Activated T-cell treated with anti-CD3 and anti-CD28 coated beads for 1 hour (primary cell): ENCODE data around the gene CTDSPL.
"Not testable (repeated sequence)": the region's sequence is repeated elsewhere in the genome, so short reads cannot be mapped to it uniquely, and the experiment has no call there.

Source experiments
- DNase-seq: peaks from one replicate; pipeline ENCODE4 v3.0.0-alpha.2; 2020; ENCODE audit warnings: low read depth

CTDSPL gene, protein sequence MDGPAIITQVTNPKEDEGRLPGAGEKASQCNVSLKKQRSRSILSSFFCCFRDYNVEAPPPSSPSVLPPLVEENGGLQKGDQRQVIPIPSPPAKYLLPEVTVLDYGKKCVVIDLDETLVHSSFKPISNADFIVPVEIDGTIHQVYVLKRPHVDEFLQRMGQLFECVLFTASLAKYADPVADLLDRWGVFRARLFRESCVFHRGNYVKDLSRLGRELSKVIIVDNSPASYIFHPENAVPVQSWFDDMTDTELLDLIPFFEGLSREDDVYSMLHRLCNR

DNA sequence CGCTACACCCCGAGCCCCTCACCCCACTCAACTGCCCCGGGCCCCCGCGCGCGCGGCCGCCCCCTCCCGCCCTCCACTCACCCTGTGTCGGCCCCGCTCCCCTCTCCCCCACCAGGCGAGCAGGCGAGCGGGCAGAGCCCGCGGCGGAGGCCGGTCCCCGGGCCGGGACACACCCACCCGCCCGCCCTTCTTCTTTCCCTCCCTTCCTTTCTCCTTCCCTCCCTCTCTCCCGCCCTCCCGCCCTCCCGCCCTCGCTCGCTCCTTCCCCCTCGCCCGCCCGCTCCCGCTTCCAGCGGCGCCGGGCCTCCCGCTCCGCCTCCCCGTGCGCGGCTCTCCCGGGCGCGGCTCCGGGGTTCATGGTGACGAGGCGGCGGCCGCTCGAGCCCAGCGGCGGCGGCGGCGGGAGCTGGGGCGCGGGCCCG lies at the start of gene CTDSPL:
Gene CTDSPL (plus strand): TSS at position 261 of the 422 bp plus-strand sequence. CDS start 320 bp downstream, outside the sequence.
- DNase-seq, result no peak

DNA sequence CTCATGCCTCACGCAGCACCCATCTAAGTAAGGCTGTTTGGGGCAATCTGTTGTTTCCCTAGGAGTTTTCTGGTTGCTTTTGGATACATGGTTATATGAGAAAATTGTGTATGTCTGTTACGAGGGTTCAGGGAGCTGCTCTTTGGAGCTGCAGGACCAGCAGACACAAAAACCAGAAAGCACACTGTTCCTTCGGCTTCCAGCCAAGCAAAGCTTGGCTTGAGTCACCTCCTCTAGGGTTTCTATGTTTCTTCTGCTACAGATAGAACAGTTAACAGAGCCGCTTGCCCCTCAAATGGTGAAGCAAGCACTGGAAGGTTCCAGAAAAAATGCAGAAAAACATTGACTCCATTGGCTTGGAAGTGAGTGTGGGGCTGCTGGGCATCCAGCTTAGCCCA lies 49.2 kb upstream of the CTDSPL start:
- no peak for DNase-seq

DNA sequence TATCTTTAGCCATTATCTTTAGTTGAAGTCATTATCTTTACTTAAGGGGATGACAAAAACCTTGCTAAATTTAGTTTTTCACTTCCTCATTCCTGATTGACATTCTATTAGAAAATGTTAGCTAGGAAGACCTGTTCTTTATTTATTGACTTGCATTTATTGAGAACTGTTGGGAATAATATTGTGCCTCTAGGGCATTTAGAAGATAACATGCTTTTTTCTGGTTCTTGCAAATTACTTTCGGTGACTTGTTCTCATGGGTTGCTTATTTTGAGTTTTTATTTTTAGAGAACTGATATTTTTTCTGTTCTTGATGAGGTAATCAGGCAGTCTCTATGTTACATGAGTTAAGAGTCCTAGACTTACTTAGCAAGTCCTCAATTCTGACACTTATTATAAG lies 48.3 kb upstream of the CTDSPL start:
- no peak for DNase-seq

DNA sequence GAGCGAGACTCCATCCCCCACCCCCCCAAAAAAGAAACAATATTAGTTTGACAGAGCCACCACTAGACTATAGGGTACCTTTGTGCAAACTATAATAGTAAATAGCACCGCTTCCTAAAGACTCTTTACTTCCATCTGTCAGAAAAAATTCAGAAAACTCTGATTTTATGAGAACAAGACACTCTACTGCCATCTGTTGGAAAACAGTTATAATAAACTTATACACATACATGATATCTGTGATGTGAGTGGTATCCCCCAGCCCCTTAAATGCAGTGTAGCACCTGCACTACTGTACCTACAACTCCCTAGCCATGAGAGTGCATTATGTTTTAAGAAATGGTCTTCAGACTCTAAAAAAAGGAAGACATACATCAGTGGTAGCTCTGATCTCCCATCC lies 47.1 kb upstream of the CTDSPL start:
- DNase-seq, result no peak

DNA sequence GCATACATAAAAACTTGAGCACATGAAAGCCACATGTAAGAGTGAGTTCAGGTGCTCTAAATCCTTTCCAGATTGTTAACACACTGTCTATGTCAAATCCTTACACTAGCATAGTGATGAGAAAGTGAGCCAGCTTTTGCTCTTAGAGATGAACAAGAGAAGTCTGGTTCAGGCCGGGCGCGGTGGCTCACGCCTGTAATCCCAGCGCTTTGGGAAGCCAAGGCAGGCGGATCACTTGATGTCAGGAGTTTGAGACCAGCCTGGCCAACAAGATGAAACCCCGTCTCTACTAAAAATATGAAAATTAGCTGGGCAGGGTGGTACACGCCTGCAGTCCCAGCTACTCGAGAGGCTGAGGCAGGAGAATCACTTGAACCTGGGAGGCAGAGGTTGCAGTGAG lies 46.5 kb upstream of the CTDSPL start:
- DNase-seq, result not testable (repeated sequence)

DNA sequence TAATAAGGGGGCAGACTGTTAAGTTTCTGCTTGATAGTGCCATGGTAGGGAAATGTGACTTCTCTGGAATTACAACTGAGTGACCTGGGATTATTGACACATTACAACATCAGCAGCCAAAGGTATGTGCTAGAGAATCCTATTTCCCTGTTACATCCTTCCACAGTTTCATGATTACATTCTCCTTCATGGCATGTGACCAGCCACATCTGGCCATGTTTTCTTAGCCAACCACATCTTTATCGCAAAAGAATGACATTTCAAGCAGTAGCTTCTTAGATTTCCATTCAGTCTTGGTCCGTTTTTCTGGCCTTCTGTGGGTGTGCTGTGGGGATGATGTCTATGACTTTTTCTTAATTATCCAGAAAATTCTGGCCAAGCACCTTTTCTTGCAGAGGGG lies 45.4 kb upstream of the CTDSPL start:
- no peak for DNase-seq

DNA sequence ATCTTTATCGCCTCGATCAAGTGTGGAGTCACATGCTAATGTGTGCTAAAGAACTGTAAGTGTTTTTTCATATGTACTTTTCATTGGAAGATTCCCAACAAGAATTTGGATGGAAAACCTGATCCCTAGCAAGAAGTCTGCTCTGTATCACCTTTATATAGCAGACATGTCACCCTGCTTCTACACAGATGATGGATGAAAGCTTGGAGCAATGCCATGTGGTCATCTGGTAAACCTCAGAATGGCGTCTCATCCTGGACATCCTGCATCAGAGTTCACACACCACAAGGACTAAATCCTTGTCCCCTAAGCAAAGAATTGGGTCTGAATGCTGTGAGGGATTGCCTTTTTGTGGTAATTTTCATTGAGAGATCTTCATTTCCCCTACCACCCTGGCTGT lies 42.1 kb upstream of the CTDSPL start:
- no peak for DNase-seq

DNA sequence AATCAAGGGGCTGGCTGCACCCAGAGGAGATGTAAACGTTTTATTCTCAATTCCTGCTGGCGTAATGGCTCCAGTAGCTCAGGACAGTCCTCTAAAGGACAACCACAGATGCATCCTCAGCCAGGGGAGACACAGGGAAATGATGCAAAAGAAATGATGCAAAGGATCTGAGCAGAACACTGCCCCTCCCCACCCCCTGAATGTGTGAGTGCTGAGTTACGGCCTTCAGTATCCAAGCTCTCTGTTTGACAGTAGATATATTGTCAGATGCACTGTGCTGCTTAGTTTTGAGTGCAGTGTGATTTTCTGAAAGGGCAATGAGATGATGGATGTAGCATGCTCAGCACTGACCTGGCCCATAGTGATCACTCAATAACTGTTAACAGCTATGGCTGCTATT lies 41.4 kb upstream of the CTDSPL start:
- DNase-seq, result no peak

DNA sequence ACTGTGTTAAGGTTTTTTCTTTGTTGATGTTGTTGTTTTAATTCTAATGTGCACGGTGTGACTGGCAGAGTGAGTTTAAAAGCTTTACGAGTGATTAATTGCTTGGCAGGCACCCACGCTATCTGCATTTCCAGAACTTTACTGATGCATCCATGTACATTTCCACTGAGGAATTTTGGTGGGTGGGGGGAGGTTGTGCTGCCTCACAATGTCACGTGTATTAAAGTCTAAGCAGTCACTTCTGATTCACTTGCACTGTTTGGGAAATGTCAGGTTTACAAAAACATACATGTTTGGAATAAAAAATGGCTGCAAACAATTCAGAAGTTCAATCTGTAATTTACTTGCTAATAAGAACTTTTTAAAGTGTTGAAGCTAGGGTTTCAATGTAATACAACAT lies 38.5 kb upstream of the CTDSPL start:
- no peak for DNase-seq

DNA sequence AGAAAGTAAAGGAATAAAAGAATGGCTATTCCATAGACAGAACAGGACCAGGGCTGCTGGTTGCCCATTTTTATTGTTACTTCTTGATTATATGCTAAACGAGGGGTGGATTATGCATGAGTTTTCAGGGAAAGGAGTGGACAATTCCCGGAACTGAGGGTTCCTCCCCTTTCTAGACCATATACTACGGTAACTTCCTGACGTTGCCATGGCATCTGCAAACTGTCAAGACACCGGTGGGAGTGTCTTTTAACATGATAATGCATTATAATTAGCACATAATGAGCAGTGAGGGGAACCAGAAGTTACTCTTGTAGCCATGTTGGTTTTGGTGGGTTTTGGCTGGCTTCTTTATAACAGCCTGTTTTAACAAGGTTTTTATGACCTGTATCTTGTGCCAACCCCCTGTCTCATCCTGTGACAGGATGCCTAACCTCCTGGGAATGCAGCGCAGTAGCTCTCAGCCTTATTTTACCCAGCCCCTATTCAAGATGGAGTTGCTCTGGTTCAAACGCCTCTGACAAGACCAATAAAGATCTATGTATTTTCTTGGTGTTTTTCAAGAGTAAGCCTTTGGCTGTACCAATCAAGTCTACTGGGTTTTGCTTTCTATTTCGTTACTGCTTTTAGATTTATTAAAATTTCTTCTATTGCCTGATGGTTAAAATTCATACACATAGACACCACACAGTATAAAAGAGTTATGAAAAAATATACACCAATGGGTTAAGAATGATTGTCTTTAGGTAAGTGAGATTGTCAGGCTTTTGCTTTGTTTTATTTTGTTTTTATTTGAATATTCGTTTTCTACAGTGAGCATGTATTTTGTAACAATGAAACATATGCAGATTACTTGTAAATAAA lies 37.4 kb upstream of the CTDSPL start:
- DNase-seq, result no peak

DNA sequence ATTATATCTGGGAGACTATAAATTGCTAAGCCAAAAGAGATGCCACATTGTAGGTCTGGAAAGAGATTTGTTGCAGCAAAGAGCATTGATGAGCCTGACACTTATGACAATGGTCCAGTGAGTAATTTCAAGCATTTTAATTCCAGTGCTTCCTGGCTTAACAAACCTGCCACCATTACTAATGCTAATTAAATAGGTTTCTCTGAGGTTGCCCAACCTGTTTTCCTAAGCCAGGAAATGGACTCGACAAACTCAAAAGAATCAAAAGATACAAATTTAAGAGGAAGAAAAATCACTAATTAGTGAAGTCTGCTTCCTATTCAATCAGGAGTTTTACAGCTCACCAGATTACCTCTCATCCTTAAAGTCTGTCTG lies 36.7 kb upstream of the CTDSPL start:
- no peak for DNase-seq

DNA sequence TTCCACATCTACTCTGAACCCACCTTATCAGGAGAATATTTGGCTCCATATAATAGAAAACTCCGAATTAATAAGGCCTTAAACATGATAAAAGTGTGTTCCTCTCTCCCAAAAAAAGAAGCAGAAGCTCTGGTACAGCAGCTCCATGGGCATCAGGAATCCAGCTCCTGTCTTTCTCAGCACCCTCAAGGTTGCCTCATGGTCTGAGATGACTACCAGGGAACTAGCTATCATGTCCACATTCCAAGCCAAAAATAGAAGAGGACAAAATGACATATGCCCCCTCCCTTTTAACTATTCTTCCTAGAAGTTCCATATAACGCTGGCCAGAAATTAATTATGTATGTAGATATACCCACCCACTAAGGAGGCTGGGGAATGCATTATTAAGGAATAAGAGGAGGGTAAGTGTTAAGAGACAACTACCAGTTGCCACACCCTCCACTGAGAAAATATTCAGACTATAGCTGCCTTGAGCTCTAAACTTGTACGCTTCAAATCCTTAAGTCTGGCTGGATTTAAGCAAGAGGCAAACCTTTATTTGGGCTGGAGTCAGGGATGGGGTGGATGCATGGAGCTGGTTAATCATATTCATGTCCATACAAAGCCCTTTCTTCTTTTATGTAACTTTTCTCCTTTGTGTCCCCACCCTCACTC lies 35.8 kb upstream of the CTDSPL start:
- DNase-seq, result no peak

DNA sequence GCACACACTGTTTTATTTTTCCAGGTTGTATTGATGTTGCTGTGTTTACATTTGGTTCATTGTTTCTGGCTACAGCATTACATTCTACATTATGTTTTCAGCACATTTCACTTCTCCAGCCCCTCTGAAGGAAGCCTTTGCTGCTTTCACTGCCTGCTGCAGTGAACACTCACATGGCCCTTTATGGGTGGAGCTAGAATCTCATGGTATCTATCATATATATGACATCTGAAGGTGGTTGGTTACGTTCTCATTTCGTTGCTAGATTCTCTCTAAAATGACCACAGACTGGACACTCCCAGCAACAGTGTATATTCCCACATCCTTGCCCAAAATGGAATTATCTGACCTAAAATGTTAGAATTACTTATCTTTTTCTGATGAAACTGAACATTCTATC lies 35.2 kb upstream of the CTDSPL start:
- no peak for DNase-seq

DNA sequence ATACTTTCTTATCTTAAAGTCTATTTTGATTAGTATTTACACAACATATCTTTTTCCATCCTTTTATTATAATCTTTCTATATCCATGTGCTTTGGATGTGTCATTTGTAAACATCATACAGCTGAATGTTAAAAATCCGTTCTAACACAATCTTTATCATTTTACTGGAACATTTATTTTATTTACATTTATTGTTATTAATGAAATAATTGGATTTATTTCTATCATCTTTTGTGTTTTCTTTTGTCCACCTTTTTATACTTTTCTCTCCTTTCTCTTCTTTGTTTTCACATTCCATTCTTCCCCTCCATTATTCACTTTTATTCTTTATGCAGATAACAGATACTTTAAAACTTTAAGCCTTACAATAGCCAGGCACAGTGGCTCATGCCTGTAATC lies 34.7 kb upstream of the CTDSPL start:
- no peak for DNase-seq

DNA sequence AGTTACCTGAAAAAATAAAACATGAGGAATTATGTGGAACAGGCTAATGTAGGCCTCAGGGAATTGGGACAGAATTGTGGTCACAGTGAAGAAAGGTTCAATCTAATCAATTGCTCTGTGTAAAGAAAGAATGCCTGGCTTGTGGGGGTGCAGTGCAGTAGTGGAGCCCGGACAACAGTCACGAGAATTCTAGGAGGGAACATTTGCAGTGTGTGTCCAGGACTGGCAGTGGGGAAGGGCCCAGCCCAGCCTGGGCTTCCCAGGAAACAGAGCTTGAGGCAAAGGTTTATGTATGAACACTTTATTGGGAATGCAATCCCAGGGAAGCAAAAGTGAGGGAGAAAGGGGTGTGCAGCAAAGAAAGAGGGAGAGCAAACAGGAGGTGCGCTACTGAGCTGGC lies 29.2 kb upstream of the CTDSPL start:
- DNase-seq, result no peak

DNA sequence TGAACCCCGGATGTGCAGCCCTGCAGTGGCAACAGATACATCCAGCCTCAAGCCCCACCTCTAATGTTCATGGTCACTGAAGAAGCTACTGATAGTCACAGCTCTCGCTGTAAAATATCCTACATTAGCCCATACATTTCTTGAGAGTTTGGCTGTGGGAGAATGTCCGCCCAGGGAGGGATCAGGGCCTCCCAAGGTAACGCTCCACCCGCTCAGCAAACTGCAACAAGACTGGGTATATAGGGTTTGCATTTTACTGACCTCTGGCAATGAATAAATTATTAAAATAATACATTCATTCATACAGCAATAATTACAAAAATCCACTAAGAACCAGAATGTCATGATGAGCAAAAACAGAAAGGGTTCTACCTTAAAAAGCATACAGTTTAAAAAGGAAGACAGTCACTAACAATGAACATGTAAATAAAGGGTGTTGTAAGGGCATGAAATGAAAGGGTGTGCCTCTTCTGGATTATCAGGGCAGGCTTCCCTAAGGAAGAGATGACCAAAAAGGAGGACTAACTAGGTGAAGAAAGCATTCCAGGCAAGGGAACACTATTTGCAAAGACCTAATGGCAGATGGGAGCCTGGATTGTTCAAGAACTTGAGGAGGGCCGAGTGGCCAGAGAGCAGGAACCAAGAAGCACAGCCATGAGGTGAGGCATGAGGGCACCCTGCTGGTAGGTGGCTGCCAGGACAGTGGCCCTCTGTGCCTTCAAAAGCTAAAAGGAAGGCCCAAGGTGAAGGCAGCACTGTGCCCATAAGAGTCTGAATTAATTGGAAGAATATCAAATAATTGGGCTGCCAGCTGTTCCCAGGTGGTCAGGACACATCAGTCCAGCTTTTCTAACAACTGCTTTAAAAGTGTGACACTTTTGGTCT lies 28.1 kb upstream of the CTDSPL start:
- no peak for DNase-seq

DNA sequence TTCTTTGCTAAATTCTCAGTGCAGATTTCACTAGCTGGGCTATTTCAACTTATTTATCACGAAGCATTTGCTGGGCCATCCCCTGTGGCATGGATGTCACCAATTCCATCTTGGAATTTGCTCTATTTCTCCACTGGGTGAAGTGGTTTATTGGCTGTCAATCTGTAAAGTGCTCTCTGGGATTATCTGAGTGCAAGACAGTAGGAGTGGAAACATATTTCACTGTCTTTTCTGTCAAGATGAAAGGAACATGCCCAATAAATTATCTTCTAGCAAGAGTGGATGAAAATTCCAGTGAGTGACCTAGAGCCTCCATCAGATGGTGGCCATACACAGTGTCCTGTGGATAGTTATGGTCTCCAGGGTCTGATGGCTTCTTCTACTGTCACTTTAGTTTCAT lies 25.1 kb upstream of the CTDSPL start:
- no peak for DNase-seq

DNA sequence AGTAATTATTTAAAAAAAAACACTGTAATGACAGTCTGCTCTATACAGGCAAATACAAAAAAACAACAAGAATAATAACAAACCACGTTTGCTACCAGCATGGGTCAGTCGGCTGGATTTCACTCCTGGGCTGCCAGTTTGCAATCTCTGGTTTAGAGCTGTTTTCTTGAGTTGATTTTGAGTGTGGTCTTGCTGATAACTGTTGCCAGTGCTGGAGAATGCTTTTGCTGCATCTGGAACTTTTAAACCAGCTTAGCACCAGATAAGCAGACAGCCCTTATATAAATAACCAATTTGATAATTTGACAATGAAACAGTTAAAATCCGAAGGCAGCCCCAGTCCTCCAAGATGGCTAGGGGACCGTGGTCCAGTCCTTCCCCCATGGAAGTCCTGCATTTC lies 14.0 kb upstream of the CTDSPL start:
- DNase-seq, result no peak

DNA sequence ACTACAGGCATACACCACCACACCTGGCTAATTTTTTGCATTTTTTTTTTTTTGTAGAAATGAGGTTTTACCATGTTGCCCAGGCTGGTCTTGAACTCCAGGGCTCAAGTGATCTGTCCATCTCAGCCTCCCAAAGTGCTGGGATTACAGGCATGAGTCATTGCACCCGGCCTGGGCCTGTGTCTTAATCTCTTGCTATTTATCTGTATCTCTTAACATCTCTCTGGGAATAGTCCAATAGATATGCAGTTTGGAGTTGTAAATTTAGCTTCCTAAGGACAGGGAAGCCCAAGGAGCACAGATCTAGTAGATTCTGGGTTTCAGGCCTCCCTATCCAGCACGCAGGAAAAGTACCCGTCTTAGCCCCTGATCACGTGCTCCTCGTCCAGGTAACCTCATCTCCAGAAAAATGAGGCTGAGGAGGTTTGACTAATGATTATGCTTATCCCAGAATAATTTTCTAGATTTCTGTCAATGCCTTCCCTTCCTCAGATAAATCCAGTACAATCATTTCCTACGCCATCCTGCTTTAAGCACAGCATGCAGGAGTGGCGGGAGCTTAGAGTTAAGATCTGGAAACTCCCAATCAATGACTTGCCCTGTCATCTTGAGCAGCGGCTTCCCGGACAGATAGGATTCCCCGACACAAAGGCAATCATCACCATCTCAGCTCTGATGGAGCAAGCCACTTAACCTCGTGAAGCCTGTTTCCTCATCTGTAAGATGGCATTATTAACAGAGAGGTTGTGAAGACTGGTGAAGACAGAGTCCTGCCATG lies 12.3 kb upstream of the CTDSPL start:
- DNase-seq, result no peak

DNA sequence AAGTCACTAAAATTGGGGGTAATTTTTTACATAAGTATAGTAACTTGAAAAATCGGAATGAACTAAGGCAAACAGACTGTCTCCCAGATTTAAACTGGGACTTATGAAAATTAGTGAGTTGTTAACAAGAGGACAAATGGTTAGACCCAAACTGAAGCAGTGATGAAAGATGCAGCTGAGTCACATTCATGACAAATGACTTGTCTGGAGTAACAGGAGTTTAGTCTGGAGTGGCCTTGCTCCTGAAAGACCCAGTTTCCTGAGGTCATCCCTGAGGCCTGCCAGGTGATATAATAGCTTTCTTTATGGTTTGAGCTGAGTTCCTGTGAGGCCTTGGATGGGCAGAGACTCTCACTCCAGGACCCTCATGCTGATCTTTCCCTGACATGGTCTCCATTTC lies 9.6 kb upstream of the CTDSPL start:
- no peak for DNase-seq

DNA sequence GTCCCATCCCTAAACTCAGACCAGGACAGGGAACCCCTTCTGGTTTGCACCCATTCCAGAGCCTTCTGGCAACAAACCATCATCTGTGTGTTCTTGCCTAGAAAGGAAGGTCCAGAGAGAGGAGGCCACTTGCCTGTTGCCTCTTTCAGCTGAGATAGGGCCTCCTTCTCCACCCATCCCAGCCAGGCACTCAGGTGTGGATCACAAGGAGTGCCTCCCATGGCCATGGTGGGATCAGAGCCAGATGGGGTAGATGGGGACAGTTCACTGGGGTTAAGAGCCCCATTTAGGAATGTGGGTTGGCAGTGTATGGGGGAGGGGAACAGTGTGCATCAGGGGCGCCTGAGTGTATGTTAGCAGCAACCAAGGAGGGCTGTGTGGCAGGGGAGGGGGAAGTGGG lies 8.9 kb upstream of the CTDSPL start:
- no peak for DNase-seq
